ENCODE results near the gene TCL1B. TPM values are rescaled to one million over a fixed set of nuclear protein-coding genes. Genes with fewer than 3 reads are reported as not detected.

The TCL1B gene
- total RNA-seq, 2 experiments from 2014 or later, result not detected

- no peak for DNase-seq
- CTCF ChIA-PET, result no interaction called here
- no peaks in the 10 kb centered on the region for H3K4me1 Mint-ChIP-seq (ENCODE audit: low read depth)
- POLR2A ChIA-PET, result no interaction called here
- no peaks in the 10 kb centered on the region for H3K9me3 Mint-ChIP-seq (ENCODE audit: insufficient read depth)
- H3K27ac Mint-ChIP-seq, result no peak overlapping the region
- ATAC-seq, result no peak
- no peak overlapping the region for H3K4me3 Mint-ChIP-seq
- H3K36me3 Mint-ChIP-seq (ENCODE audit: low read depth), result no peaks in the 10 kb centered on the region
- peaks cover 3% of the 10 kb centered on the region for H3K27me3 Mint-ChIP-seq (ENCODE audit: low read depth)
These were observed 11.6 kb upstream of the TCL1B start for GRCh38 chr14:95674613-95675012.

GRCh38 chr14:95675486-95675885 lies 10.7 kb upstream of the TCL1B start:
- POLR2A ChIA-PET, result no interaction called here
- Mint-ChIP-seq H3K4me3 (no peak overlapping the region), H3K27me3 (ENCODE audit: low read depth) (peaks cover 3% of the 10 kb centered on the region), H3K4me1 (ENCODE audit: low read depth) (no peaks in the 10 kb centered on the region), H3K9me3 (ENCODE audit: insufficient read depth) (no peaks in the 10 kb centered on the region), H3K36me3 (ENCODE audit: low read depth) (no peaks in the 10 kb centered on the region), H3K27ac (no peak overlapping the region)
- CTCF ChIA-PET, result no interaction called here
- ATAC-seq (no peak), DNase-seq (no peak)

- DNase-seq, result no peak
- no peaks in the 10 kb centered on the region for H3K9me3 Mint-ChIP-seq (ENCODE audit: insufficient read depth)
- ChIA-PET POLR2A (no interaction called here), CTCF (interaction anchor here (1.1 to 1.2 kb wide), 2 partner anchors 25 to 58 kb away, joined by 3 read pairs; no protein-coding TSS in a partner anchor)
- H3K27ac Mint-ChIP-seq, result no peak overlapping the region
- ATAC-seq, result no peak
- no peaks in the 10 kb centered on the region for H3K4me1 Mint-ChIP-seq (ENCODE audit: low read depth)
- H3K36me3 Mint-ChIP-seq (ENCODE audit: low read depth), result no peaks in the 10 kb centered on the region
- peaks cover under 1% of the 10 kb centered on the region for H3K27me3 Mint-ChIP-seq (ENCODE audit: low read depth)
- no peak overlapping the region for H3K4me3 Mint-ChIP-seq
These were observed 8.9 kb upstream of the TCL1B start for GRCh38 chr14:95677179-95677835.

- Mint-ChIP-seq H3K27me3 (ENCODE audit: low read depth) (peaks cover 2% of the 10 kb centered on the region), H3K9me3 (ENCODE audit: insufficient read depth) (no peaks in the 10 kb centered on the region), H3K4me1 (ENCODE audit: low read depth) (no peaks in the 10 kb centered on the region), H3K4me3 (no peak overlapping the region), H3K36me3 (ENCODE audit: low read depth) (no peaks in the 10 kb centered on the region), H3K27ac (no peak overlapping the region)
- ATAC-seq (no peak), DNase-seq (no peak)
- ChIA-PET POLR2A (no interaction called here), CTCF (no interaction called here)
These were observed 6.9 kb upstream of the TCL1B start for GRCh38 chr14:95679148-95679815.

GRCh38 chr14:95679998-95680735 lies 6.1 kb upstream of the TCL1B start:
- H3K4me1 Mint-ChIP-seq (ENCODE audit: low read depth), result no peaks in the 10 kb centered on the region
- ChIA-PET CTCF (no interaction called here), POLR2A (no interaction called here)
- no peaks in the 10 kb centered on the region for H3K9me3 Mint-ChIP-seq (ENCODE audit: insufficient read depth)
- H3K27ac Mint-ChIP-seq, result no peak overlapping the region
- H3K4me3 Mint-ChIP-seq, result no peak overlapping the region
- DNase-seq (no peak), ATAC-seq (no peak)
- peaks cover 2% of the 10 kb centered on the region for H3K27me3 Mint-ChIP-seq (ENCODE audit: low read depth)
- H3K36me3 Mint-ChIP-seq (ENCODE audit: low read depth), result no peaks in the 10 kb centered on the region

GRCh38 chr14:95681153-95681552 lies 5.1 kb upstream of the TCL1B start:
- Mint-ChIP-seq H3K4me1 (ENCODE audit: low read depth) (no peaks in the 10 kb centered on the region), H3K36me3 (ENCODE audit: low read depth) (no peaks in the 10 kb centered on the region), H3K27ac (no peak overlapping the region), H3K4me3 (no peak overlapping the region), H3K27me3 (ENCODE audit: low read depth) (peaks cover 2% of the 10 kb centered on the region), H3K9me3 (ENCODE audit: insufficient read depth) (no peaks in the 10 kb centered on the region)
- ATAC-seq (no peak), DNase-seq (no peak)
- ChIA-PET CTCF (no interaction called here), POLR2A (no interaction called here)

- CTCF ChIA-PET, result no interaction called here
- H3K27ac Mint-ChIP-seq, result no peak overlapping the region
- H3K27me3 Mint-ChIP-seq (ENCODE audit: low read depth), result peaks cover 2% of the 10 kb centered on the region
- H3K9me3 Mint-ChIP-seq (ENCODE audit: insufficient read depth), result no peaks in the 10 kb centered on the region
- POLR2A ChIA-PET, result no interaction called here
- ATAC-seq (no peak), DNase-seq (no peak)
- H3K4me3 Mint-ChIP-seq, result no peak overlapping the region
- no peaks in the 10 kb centered on the region for H3K36me3 Mint-ChIP-seq (ENCODE audit: low read depth)
- no peaks in the 10 kb centered on the region for H3K4me1 Mint-ChIP-seq (ENCODE audit: low read depth)
These were observed 2.4 kb upstream of the TCL1B start for GRCh38 chr14:95683793-95684192.

GRCh38 chr14:95686935-95687334 lies 709 bp downstream of the TCL1B start:
- Mint-ChIP-seq H3K36me3 (ENCODE audit: low read depth) (no peaks in the 10 kb centered on the region), H3K27ac (no peak overlapping the region), H3K4me1 (ENCODE audit: low read depth) (no peaks in the 10 kb centered on the region), H3K9me3 (ENCODE audit: insufficient read depth) (no peaks in the 10 kb centered on the region), H3K27me3 (ENCODE audit: low read depth) (peaks cover 2% of the 10 kb centered on the region), H3K4me3 (no peak overlapping the region)
- ChIA-PET CTCF (no interaction called here), POLR2A (no interaction called here)
- DNase-seq, result no peak
- no peak for ATAC-seq

GRCh38 chr14:95689441-95689840 lies 3.2 kb downstream of the TCL1B start:
- Mint-ChIP-seq H3K4me3 (no peak overlapping the region), H3K27me3 (ENCODE audit: low read depth) (no peaks in the 10 kb centered on the region), H3K4me1 (ENCODE audit: low read depth) (no peaks in the 10 kb centered on the region), H3K36me3 (ENCODE audit: low read depth) (no peaks in the 10 kb centered on the region), H3K27ac (no peak overlapping the region), H3K9me3 (ENCODE audit: insufficient read depth) (no peaks in the 10 kb centered on the region)
- POLR2A ChIA-PET, result no interaction called here
- CTCF ChIA-PET, result no interaction called here
- ATAC-seq (no peak), DNase-seq (no peak)

- Mint-ChIP-seq H3K9me3 (ENCODE audit: insufficient read depth) (no peaks in the 10 kb centered on the region), H3K27ac (no peak overlapping the region), H3K36me3 (ENCODE audit: low read depth) (no peaks in the 10 kb centered on the region), H3K4me3 (no peak overlapping the region), H3K4me1 (ENCODE audit: low read depth) (no peaks in the 10 kb centered on the region), H3K27me3 (ENCODE audit: low read depth) (no peaks in the 10 kb centered on the region)
- ChIA-PET POLR2A (no interaction called here), CTCF (no interaction called here)
- DNase-seq (no peak), ATAC-seq (no peak)
These were observed 4.6 kb downstream of the TCL1B start for GRCh38 chr14:95690815-95691214.

GRCh38 chr14:95691591-95691990 lies 5.4 kb downstream of the TCL1B start:
- ChIA-PET POLR2A (no interaction called here), CTCF (no interaction called here)
- no peaks in the 10 kb centered on the region for H3K9me3 Mint-ChIP-seq (ENCODE audit: insufficient read depth)
- no peak overlapping the region for H3K4me3 Mint-ChIP-seq
- H3K4me1 Mint-ChIP-seq (ENCODE audit: low read depth), result no peaks in the 10 kb centered on the region
- H3K27ac Mint-ChIP-seq, result no peak overlapping the region
- DNase-seq (no peak), ATAC-seq (no peak)
- H3K27me3 Mint-ChIP-seq (ENCODE audit: low read depth), result no peaks in the 10 kb centered on the region
- H3K36me3 Mint-ChIP-seq (ENCODE audit: low read depth), result no peaks in the 10 kb centered on the region

- Mint-ChIP-seq H3K9me3 (ENCODE audit: insufficient read depth) (no peaks in the 10 kb centered on the region), H3K36me3 (ENCODE audit: low read depth) (no peaks in the 10 kb centered on the region), H3K27me3 (ENCODE audit: low read depth) (no peaks in the 10 kb centered on the region), H3K4me3 (no peak overlapping the region), H3K27ac (no peak overlapping the region), H3K4me1 (ENCODE audit: low read depth) (no peaks in the 10 kb centered on the region)
- CTCF ChIA-PET, result no interaction called here
- no peak for DNase-seq
- POLR2A ChIA-PET, result no interaction called here
- no peak for ATAC-seq
These were observed 5.9 kb downstream of the TCL1B start for GRCh38 chr14:95692109-95692508.
